ENCODE data around the gene RNASE8. TPM values are rescaled to one million over a fixed set of nuclear protein-coding genes. Genes with fewer than 3 reads are reported as not detected.
A peak's percentile ranks its signal among the peaks of the same experiment; 100 is the strongest.

The RNASE8 gene
- total and polyA plus RNA-seq, 2 of the 8 experiments (the other 6 are each of a cell fraction or from before 2014, with no cell fraction given), result not detected

DNA sequence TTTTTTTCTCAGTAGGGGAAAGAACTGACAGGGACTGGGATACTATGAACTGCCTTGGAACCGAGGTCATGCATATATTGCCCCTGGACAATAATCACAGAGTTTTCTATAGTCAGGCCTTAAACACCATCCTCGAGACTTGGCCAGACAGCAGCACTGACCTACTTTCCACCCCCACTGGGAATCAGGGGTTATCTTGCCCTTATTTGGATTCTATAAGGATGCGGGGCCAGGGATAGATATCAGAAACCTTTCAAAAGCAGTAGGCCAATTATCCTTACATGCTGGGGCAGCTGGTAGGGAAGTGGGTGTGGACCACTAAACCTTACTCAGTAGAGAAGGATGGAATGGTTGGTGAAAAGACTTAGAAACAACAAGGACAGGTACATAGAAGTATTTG, 38.8 kb downstream of the RNASE8 start:
- no peak overlapping the region for H4K5ac ChIP-seq (ENCODE audit: insufficient read length, low read depth, low read length)
- H3K56ac ChIP-seq (replicated peaks; ENCODE audit: insufficient read length, low read depth, low read length), result no peak overlapping the region
- H2BK20ac ChIP-seq (ENCODE audit: low read length), result no peak overlapping the region
- H3K79me1 ChIP-seq (ENCODE audit: low read depth, low read length), result peaks cover 4% of the 10 kb centered on the region
- CTCF ChIA-PET (ENCODE audit: partially characterized antibody), result interaction anchor here (0.6 to 7.8 kb wide), 12 partner anchors 10 to 116 kb away, joined by 3 to 239 read pairs (median 12); partner anchors contain the start of genes ARHGEF40 and TMEM253
- no peak overlapping the region for H3K18ac ChIP-seq (ENCODE audit: extremely low read depth, low read length)
- FAIRE-seq (no peak), DNase-seq (ENCODE audit: low read depth in 1 of 2, low spot score in 2 of 2) (no peak)
- H2BK12ac ChIP-seq (ENCODE audit: low read depth, low read length), result no peak overlapping the region
- H3K4me2 ChIP-seq (ENCODE audit: insufficient read depth in 1 of 2, low read depth in 2 of 2, low read length in 2 of 2), result peak overlapping the region; percentile 90 to 91
- H4K20me1 ChIP-seq (replicated peaks in 1 of 2; ENCODE audit: control insufficient read depth in 1 of 2, insufficient read depth in 2 of 2, low read length in 2 of 2), result peaks cover 2 to 3% of the 10 kb centered on the region in 2 experiments
- H3K27me3 ChIP-seq (replicated peaks in 1 of 4; ENCODE audit: control insufficient read depth in 3 of 4, extremely low read depth in 1 of 4, insufficient read depth in 3 of 4, low read length in 3 of 4), result no peaks in the 10 kb centered on the region
- H2AFZ ChIP-seq (ENCODE audit: low read length), result no peak overlapping the region
- POLR2A ChIA-PET (ENCODE audit: partially characterized antibody), result interaction anchor here (0.9 to 7.8 kb wide), 9 partner anchors 7 to 753 kb away, joined by 3 to 148 read pairs (median 5); partner anchors contain the start of genes ARHGEF40, PARP2, PNP and TMEM253
- no peak overlapping the region for H2BK15ac ChIP-seq (ENCODE audit: low read length)
- no peak overlapping the region for H3K27ac ChIP-seq (ENCODE audit: low read depth, low read length)
- H2BK120ac ChIP-seq (replicated peaks; ENCODE audit: low read depth, low read length), result no peak overlapping the region
- H3K36me3 ChIP-seq (ENCODE audit: control insufficient read depth in 2 of 4, insufficient read depth in 4 of 4, low read length in 3 of 4), result peaks cover 5 to 16% (median 11%) of the 10 kb centered on the region in 4 experiments; a peak in 7 of 8 replicates
- no peak overlapping the region for H2AK5ac ChIP-seq (ENCODE audit: low read depth, low read length)
- H3K9me3 ChIP-seq (ENCODE audit: insufficient read depth in 2 of 2, low read depth in 1 of 2, low read length in 1 of 2), result no peaks in the 10 kb centered on the region
- H3K9ac ChIP-seq (replicated peaks in 1 of 4; ENCODE audit: extremely low read depth in 1 of 4, low read depth in 3 of 4, low read length in 3 of 4), result no peak overlapping the region
- no peak overlapping the region for H3K4ac ChIP-seq (replicated peaks; ENCODE audit: insufficient read length, low read depth, low read length)
- H4K91ac ChIP-seq (replicated peaks; ENCODE audit: insufficient read length, low read length), result no peak overlapping the region
- H4K8ac ChIP-seq (ENCODE audit: extremely low read depth, insufficient read depth, low read length), result no peak overlapping the region
- TF ChIP-seq, protein P1, sequence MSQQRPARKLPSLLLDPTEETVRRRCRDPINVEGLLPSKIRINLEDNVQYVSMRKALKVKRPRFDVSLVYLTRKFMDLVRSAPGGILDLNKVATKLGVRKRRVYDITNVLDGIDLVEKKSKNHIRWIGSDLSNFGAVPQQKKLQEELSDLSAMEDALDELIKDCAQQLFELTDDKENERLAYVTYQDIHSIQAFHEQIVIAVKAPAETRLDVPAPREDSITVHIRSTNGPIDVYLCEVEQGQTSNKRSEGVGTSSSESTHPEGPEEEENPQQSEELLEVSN (IDR thresholded peaks at IDR 0.05), result no peak
- TF ChIP-seq, protein P2, sequence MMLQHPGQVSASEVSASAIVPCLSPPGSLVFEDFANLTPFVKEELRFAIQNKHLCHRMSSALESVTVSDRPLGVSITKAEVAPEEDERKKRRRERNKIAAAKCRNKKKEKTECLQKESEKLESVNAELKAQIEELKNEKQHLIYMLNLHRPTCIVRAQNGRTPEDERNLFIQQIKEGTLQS (IDR thresholded peaks at IDR 0.05; ENCODE audit: insufficient read depth, low read depth, low read length), result no peak
- no peak overlapping the region for H3K23ac ChIP-seq (ENCODE audit: insufficient read length)
- no peak overlapping the region for H3K14ac ChIP-seq (ENCODE audit: insufficient read length)
- peak overlapping the region; percentile 1 to 85 (median 36); a peak in 5 of 8 replicates for H3K4me3 ChIP-seq (ENCODE audit: extremely low read depth in 1 of 4, insufficient read depth in 2 of 4, low read depth in 3 of 4, low read length in 4 of 4)
- 80% methylated on average over 3 of the region's 3 CpGs; no CpG with 5 or more reads in 1 of the 2 experiments for WGBS, 2 experiments (ENCODE audit: extremely low coverage in 1 of 2, insufficient coverage in 1 of 2, insufficient read length in 1 of 2, insufficient replicate concordance in 2 of 2, low coverage in 1 of 2, low lambda C conversion rate in 2 of 2, missing lambda C conversion rate in 1 of 2)
- H2BK5ac ChIP-seq (ENCODE audit: low read depth, low read length), result no peak overlapping the region
- peaks cover 16 to 35% (median 24%) of the 10 kb centered on the region in 4 experiments for H3K4me1 ChIP-seq (replicated peaks in 1 of 4; ENCODE audit: control insufficient read depth in 3 of 4, insufficient read depth in 4 of 4, low read length in 3 of 4)
- H3K23me2 ChIP-seq (ENCODE audit: low read depth, low read length), result peaks cover 12% of the 10 kb centered on the region
- H3K79me2 ChIP-seq (ENCODE audit: control insufficient read depth in 1 of 2, insufficient read depth in 2 of 2, low read length in 2 of 2), result peaks cover 4 to 55% of the 10 kb centered on the region in 2 experiments
